Sigmoid colon (tissue), 4 donors: ENCODE data around the gene DAPK1.

Experiments
- CTCF ChIP-seq, 4 experiments: fragments of 450-650 bp in 3 of 4; fragments of 200-600 bp in 1 of 4; IDR thresholded peaks; one replicate each; pipeline ENCODE4 v1.5.1; 2016 to 2019; ENCODE audit warnings: antibody characterized with exemption in 4 of 4, mild to moderate bottlenecking in 3 of 4, moderate library complexity in 2 of 4
- EP300 ChIP-seq, 4 donors: sonication (generic); formaldehyde crosslinking; IDR thresholded peaks; one replicate each; pipeline ENCODE4 v1.6.1; 2017; ENCODE audit warnings: antibody characterized with exemption in 4 of 4
- POLR2A ChIP-seq, 2 donors: fragments of 450-650 bp; IDR thresholded peaks; one replicate each; pipeline ENCODE4 v1.6.1; 2016; ENCODE audit warnings: antibody characterized with exemption in 2 of 2, mild to moderate bottlenecking in 2 of 2, moderate library complexity in 2 of 2

- no peak for TF ChIP-seq POLR2A (IDR thresholded peaks at IDR 0.05)
- no peak for TF ChIP-seq CTCF (IDR thresholded peaks at IDR 0.05)
- TF ChIP-seq EP300 (IDR thresholded peaks at IDR 0.05) = no peak
These were observed 7.3 kb downstream of the DAPK1 start for GRCh38 chr9:87504938-87505337.
